Colon (tissue), 2 donors: ENCODE results near the gene NUP85.
"Not testable (repeated sequence)": the region's sequence is repeated elsewhere in the genome, so short reads cannot be mapped to it uniquely, and the experiment has no call there.

Source experiments
- FAIRE-seq: peaks from 2 replicates; lab custom pipeline; 2012; peaks lifted over from hg19 to GRCh38; lab: Jason Lieb, UNC
- donor health status: control.
- donor health status: control.

NUP85 gene

GRCh38 chr17:75267411-75268232 lies 62.1 kb downstream of the NUP85 start:
- no peak for FAIRE-seq

DNA sequence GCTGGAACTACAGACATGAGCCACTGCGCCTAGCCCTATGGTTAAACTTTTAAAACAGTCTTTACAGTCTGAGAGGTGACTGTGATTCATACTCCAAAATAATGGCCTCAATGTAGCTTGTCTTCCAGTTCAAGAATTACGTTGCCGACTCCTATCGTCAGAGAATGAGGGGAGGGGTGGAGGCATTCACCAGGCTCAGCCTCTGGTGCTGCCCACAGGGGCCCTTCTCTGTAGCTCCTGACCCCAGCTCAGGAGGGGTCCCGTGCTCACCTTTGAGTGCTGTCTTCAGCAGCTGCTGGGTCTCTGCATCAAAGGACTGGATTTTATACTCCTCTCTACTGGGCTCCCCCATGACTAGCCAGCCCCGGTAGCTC lies 64.4 kb downstream of the NUP85 start:
- no peak for FAIRE-seq

DNA sequence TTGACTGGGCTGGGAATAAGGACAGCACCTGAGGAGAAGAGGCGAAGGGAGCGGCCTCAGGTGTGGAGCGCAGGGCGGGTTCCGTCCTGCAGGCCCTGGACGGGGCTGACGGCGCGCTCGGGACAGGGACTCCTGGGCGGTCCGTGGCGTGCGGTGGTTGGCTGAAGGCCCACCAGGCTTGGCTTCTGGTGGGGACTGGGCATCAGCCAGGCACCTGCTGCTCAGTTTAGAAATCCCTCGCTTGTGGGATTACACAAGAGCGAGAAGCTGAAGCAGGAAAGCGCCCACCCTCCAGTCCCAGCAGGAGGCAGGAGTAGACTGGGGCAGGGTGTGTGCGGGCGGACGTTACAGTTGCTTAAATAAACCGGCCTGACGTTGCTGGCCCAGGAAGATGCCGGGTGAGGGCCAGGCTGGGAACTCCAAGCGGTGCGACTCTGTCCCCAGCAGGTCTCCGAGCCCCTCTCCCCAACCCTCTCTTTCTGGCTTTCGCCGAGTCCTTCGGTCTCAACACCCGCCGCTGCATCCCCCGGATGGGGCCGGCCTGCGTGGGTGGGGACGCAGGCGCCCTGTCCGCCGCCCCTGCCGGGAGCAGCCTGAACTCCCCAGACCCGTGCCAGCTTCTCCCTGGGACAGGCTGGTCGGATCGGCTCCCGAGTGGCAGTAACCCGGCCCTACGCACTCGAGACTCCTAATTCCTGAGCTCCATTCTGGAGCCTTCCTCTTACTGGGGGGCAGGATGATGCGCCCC lies 64.9 kb downstream of the NUP85 start:
- no peak for FAIRE-seq

DNA sequence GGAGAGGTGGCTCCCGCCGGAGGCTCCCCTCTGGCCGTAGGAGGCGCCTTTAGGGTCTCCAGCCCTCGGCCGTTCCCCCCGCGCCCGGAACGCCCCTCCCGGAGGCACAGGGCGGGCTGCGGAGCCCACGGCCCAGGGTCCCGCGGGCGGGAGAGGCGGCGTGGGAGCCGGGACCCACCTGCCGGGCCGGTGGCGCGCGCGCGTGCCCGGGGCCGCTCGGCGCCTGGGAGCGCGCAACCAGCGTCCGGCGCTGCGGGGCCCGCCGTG lies 65.4 kb downstream of the NUP85 start, which contains the start of gene MIF4GD:
Gene MIF4GD (minus strand): TSS at position 266 of the 267 bp plus-strand sequence. CDS start 1,036 bp downstream, outside the sequence.
- FAIRE-seq, result no peak

GRCh38 chr17:75271233-75271954 lies 65.9 kb downstream of the NUP85 start:
- no peak for FAIRE-seq

DNA sequence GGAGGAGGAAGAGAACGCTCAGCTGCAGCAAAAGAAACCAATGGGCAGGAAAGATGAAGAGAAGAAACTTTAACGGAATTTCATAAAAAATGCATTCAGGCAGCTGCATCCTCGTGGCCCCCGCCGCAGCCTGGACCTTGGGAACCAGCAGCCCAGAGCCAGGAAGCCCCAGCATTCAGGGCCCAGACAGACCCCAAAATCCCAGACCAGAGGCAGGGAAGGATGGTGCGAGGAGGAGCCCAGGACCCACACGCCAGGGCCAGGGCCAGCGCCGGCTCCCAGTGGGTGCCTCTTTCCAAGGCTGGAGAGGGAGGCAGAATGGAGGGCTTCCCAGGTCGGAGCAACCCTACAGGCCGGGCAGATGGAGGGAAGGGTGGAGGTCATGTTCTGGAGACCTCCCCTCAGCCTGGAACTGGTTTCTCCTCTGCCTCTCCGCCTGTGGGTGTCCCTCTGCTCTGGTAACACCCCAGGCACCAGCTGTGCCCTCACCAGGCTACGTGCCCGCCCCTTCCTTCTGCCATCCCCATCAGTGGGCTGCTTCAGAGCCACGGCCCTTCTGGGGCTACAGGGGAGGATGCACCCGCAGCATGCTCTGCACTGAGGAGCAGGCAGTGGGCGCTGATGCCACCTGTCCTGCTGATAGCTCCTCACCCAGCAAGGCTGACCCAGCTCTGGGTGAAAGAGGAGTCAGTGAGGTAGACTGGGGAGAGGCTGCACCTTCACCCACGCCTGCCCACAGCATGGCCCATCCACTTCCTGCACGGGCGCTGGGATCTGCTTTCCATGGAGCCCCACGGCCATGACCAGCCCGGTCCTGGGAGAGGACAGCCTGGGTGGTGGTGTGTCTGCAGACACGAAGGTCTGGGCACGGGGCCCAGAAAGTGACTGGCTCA lies 66.7 kb downstream of the NUP85 start:
- no peak for FAIRE-seq

DNA sequence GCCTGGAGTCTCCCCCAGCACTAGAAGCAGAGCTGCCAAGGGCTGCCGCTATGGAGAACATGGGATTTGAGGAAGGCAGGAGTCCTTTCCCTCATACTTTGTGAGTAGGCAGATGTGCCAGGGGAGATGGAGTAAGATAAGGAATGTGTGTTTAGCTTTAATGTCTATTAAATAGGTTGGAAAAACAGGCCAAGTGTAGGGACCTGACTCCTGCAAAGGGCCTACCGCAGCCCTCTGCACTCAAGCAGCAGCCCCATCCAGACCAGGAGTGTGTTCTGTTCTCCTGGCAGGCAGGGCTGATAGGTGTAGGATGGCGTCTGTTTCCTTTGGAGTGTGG lies 67.3 kb downstream of the NUP85 start:
- no peak for FAIRE-seq

DNA sequence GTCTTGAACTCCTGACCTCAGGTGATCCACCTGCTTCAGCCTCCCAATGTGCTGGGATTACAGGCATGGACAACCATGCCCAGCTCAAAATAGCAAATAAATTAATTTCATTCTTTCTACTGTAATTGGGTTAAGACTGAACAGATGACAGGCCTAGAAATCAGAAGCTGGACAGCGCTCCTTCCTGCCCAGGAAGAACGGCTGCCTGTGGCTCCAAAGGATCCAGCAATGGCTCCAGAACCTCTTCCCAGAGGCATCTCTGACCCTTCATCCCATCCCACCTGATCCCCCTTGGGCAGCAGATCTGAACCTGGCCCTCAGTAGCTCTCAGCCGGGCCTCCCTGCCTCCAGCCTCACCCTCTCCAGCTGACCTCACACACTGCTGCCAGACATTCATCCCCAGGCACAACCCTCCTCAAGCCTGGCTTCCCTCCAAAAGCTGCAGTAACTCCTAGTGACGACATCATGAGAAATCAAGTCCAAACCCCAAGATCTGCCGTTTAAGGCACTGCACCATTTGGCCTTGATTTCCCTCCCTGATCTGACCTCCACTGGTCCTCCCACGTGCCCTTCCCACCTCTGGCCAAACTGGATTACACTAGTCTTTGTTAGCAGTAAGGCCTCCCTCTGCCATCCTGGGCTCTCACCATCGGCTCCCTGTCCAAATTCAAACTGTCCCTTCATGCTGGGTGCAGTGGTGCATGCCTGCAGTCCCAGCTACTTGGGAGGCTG lies 68.7 kb downstream of the NUP85 start:
- no peak for FAIRE-seq

- FAIRE-seq, result no peak
Measured at GRCh38 chr17:75277664-75278071, 72.2 kb downstream of the NUP85 start.

GRCh38 chr17:75280189-75280588 lies 74.7 kb downstream of the NUP85 start:
- not testable (repeated sequence) for FAIRE-seq

DNA sequence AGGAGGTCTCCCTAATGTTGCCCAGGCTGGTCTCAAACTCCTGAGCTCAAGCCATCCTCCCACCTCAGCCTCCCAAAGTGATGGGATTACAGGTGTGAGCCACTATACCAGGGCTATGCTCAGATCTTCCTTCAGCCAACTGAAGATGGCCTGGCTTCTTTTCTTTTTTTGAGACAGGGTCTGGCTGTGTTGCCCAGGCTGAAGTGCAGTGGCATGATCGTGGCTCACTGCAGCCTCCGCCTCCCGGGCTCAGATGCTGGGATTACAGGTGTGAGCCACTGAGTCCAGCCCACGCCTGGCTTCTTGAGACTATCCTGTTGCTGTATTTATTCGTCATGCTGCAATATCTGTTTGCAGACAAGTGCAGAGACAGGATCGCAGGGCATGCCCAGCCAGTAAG lies 79.6 kb downstream of the NUP85 start:
- FAIRE-seq, result no peak
